HUDEP-2 (cell line): ENCODE measurements around the gene TIGD6.
A peak's percentile ranks its signal among the peaks of the same experiment; 100 is the strongest.

Source experiments
- DNase-seq, 76 experiments: peaks; one replicate each; lab custom pipeline; 2025; ENCODE audit not compliant: unreplicated experiment in 76 of 76; lab: John Stamatoyannopoulos, UW

TIGD6 gene

GRCh38 chr5:149982505-149982904 is 17.9 kb downstream of the TIGD6 start:
- DNase-seq, result no peak

GRCh38 chr5:149981206-149981605 is 19.2 kb downstream of the TIGD6 start:
- no peak for DNase-seq

- DNase-seq, result no peak
Observed at GRCh38 chr5:149979896-149980295, 20.6 kb downstream of the TIGD6 start.

- DNase-seq, result no peak
Observed at GRCh38 chr5:149975409-149975808, 25.0 kb downstream of the TIGD6 start.

- DNase-seq, result no peak
Observed at GRCh38 chr5:149969181-149969930, 31.1 kb downstream of the TIGD6 start.

GRCh38 chr5:149966946-149967345 is 33.5 kb downstream of the TIGD6 start:
- DNase-seq, result no peak

GRCh38 chr5:149963729-149964128 is 36.7 kb downstream of the TIGD6 start:
- no peak for DNase-seq

- DNase-seq, result no peak
Observed at GRCh38 chr5:149962601-149963300, 37.7 kb downstream of the TIGD6 start.

- peak in 17 of 76 experiments; percentile 5 to 44 (median 26) for DNase-seq
Observed at GRCh38 chr5:149961957-149962409, 38.5 kb downstream of the TIGD6 start.

GRCh38 chr5:149961186-149961685 is 39.2 kb downstream of the TIGD6 start:
- DNase-seq, result no peak

- DNase-seq, result peak in 75 of 76 experiments; percentile 52 to 96 (median 93)
Observed at GRCh38 chr5:149960272-149961185, 39.9 kb downstream of the TIGD6 start, which contains the start of gene SLC26A2. Gene SLC26A2 (plus strand): TSS chr5:149960758. CDS start chr5:149977653, 16,895 bp downstream.

GRCh38 chr5:149959406-149960236 is 40.8 kb downstream of the TIGD6 start:
- peak in 70 of 76 experiments; percentile 12 to 94 (median 64) for DNase-seq

GRCh38 chr5:149957855-149958254 is 42.6 kb downstream of the TIGD6 start:
- no peak for DNase-seq

GRCh38 chr5:149956685-149957084 is 43.8 kb downstream of the TIGD6 start:
- no peak for DNase-seq

GRCh38 chr5:149954798-149955197 is 45.7 kb downstream of the TIGD6 start:
- DNase-seq, result no peak

GRCh38 chr5:149953436-149954121 is 46.9 kb downstream of the TIGD6 start:
- peak in 13 of 76 experiments; percentile 9 to 44 (median 14) for DNase-seq

GRCh38 chr5:149951138-149951749 is 49.2 kb downstream of the TIGD6 start:
- DNase-seq, result no peak

- DNase-seq, result no peak
Observed at GRCh38 chr5:149948993-149949392, 51.5 kb downstream of the TIGD6 start.

- DNase-seq, result no peak
Observed at GRCh38 chr5:149946118-149946517, 54.3 kb downstream of the TIGD6 start.
